IPS-NIHi11 (cell line): ENCODE data around the gene ENOX1.

Source experiments
- DNase-seq: peaks from one replicate; pipeline ENCODE4 v3.0.0; 2012; ENCODE audit warnings: mixed read lengths, low spot score

Gene ENOX1

GRCh38 chr13:43608400-43609137 lies 178.2 kb downstream of the ENOX1 start:
- no peak for DNase-seq

DNA sequence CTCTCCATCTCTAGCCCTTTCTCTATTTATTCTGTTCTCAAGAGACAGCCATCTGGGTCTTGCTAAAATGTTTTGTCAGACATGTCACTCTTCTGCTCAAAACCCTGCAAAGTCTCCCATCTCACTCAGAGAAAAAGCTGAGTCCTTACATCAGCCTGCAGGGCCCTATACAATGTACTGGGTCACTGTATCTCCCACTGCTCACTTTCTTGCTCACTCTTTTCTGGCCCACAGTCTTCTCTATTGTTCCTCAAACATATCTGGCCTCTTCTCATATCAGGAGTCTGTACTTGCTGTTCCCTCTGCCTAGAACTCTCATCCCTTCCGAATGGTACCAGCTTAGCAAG lies 189.2 kb downstream of the ENOX1 start:
- no peak for DNase-seq

- no peak for DNase-seq
Observed at GRCh38 chr13:43596924-43597598, 189.7 kb downstream of the ENOX1 start.

- DNase-seq: no peak
Observed at GRCh38 chr13:43596006-43596405, 190.8 kb downstream of the ENOX1 start.

DNA sequence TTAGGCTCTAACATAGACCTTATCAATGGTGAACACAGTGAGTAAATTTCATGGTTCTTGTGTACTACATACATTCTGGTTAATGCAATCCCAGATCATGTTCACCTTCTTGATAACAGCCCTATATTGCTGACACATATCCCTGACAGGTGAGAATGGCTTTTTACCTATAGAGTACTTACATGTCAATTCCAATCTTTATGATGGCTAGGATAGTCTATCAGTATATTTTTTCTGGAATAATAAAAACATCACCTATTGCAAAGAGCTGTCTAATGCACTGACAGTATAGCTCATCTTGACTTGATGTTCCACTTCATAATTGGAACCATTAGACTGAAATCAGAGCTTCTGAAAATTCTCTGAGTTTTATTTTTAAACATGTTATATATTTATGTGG lies 199.4 kb downstream of the ENOX1 start:
- DNase-seq: no peak

- DNase-seq: no peak
Observed at GRCh38 chr13:43584751-43585150, 202.0 kb downstream of the ENOX1 start.

DNA sequence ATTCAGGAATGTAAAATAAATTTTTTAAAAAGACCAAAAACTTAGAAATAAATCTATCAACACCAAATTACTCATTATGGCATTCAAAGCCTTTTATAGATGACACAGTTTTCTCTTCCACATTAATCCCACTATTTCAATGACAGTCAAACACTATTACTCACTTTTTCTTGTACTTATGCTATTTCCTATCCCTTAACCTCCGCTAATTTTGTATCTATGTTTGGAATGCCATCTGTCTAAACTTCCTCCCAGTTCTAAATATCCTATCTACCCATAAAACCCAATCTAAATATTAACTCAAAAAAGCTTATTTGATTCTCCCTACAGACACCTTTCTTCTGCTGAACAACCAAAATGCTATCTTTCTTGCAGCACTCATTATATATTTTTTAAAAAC lies 203.5 kb downstream of the ENOX1 start:
- DNase-seq: no peak

DNA sequence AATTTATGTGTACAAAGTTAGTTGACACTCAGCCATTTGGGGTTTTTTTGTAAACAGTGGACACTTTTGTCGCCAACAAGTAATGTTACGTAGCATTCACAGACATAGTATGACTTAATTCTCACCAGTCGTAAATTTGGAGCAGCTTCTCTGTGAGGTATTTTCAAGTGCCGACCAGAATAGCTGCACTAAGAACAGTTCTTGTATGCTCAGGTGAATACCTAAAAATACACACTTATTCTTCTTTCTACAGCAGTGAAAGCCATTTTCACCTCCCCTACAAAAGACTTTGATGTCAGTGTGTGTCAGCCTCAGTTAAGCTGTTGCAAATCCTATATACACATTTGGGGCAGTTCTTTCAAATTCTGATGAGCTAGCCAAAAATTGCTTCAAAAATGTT lies 206.5 kb downstream of the ENOX1 start:
- no peak for DNase-seq

GRCh38 chr13:43579321-43579720 lies 207.5 kb downstream of the ENOX1 start:
- no peak for DNase-seq

DNA sequence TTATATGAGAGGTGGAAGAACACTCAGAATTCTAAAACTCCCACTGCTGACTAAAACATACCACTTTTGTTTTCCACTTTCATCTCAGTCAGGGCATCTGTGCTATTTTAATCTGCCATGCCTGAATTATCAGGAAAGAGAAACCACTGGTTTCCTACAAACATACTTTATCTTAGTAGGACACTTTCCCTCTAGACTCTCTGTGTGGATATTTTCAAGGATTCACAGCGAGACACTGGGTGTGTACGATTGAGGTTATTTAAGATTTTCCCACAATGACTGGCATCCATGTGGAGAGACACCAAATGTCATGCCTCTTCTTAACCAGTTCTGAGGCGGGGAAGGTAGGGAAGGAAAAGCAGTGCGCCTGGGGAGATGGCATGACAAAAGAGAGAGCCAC lies 212.2 kb downstream of the ENOX1 start:
- no peak for DNase-seq

DNA sequence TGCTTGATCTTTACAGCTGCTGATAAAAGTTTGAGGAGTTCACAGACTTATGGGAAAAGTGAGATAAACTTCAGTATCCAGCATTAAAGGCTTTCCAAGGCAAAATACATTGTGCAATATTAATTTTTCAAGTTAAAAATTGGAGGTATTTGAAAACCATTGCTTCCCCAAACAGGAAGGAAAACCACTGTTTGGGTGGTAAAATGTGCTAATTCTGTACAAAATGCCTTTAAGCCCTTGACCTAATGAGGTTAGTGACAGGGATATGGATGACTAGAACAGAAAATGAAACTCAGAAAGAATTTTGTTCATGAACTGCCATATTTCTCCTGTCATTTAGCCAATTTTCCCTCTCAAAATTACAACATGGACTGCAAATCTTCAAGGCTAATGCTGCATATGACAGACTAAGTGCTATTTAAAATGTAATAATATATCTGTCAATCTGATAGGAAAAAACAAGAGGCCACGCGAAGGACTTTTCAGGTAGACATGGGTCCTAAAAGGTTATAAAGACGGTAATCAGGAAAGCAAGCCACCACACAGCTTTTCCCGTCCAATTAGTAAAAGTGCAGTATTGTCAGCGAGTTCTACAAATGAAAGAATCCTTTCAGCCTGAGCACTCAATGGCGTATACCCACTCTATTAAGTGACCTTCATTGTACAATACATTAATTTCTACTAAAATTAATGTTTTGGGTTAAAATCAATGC lies 212.8 kb downstream of the ENOX1 start:
- no peak for DNase-seq

- DNase-seq: no peak
Observed at GRCh38 chr13:43573361-43573740, 213.4 kb downstream of the ENOX1 start.

DNA sequence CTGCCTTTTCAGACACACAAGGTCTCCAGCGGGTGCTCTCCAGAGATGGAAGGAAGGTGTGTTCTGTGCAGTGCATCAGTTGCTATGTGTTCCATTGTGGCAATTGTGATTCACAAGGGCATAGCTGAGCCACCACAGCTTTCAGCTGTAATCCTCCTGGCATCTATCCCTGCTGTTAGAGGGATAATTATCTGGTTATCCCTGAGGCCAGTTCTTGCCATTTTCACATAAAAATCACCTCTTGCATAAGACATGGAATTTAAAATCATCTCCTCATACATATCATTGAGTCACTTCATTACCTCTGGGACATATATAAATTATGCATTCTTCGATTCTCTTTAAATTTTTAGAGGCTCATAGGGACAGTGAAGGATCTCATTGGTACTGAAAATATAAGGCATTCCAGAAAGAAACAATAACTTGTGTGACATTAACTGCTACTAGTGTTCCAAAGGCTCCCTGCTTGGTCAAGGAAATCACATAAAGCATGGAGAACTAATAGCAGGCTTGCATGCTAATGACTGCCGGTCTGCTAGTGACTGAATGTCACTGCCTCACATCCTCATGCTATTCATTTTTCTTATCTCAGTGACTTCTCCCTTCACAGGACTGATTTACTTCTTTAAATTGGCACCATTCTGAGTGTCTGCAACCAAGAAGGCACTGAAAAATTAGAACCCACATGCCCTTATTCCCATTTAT lies 214.0 kb downstream of the ENOX1 start:
- DNase-seq: no peak

- no peak for DNase-seq
Observed at GRCh38 chr13:43569658-43570057, 217.1 kb downstream of the ENOX1 start.

GRCh38 chr13:43567608-43568007 lies 219.2 kb downstream of the ENOX1 start:
- DNase-seq: no peak

- no peak for DNase-seq
Observed at GRCh38 chr13:43564952-43565351, 221.8 kb downstream of the ENOX1 start.

DNA sequence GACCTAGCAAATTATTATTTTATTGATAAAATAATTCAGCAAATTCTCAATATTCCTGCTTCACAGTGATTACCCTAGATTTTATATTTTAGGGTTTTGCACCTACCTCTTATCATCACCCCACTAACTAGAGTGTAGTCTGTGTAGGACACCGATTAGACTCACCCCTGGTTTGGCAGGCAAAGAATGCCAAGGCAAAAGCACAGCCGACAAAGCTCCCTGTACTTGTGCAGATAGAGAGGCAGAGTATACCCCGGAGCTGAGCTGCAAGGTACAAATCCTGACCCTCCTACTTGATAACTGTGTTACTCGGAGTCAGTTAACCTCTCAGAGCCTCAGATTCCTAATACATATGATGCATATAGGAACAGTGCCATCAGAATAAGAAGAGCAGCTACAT lies 225.7 kb downstream of the ENOX1 start:
- DNase-seq: no peak

DNA sequence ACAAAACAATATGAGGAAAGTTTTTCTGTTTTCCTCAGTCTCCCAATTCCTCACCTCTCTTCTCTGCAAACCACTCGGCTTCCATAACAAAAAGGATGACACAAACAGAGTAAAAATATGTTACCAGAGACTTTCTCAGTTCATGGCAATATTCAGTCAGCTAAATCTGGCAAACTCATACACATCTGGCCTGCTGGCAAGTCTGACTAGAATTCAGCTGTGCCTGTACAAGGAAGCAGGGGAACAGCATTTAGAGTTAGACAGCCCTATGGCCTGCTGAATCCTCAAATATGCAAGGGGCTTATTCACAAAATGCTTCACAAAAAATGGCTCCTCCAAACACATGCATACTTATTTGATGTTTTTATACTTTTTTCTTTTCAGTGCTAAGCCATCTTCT lies 227.8 kb downstream of the ENOX1 start:
- DNase-seq: no peak

GRCh38 chr13:43558326-43558725 lies 228.4 kb downstream of the ENOX1 start:
- DNase-seq: no peak

- no peak for DNase-seq
Observed at GRCh38 chr13:43555667-43556066, 231.1 kb downstream of the ENOX1 start.

- no peak for DNase-seq
Observed at GRCh38 chr13:43551897-43552456, 234.8 kb downstream of the ENOX1 start.

GRCh38 chr13:43546816-43547215 lies 240.0 kb downstream of the ENOX1 start:
- DNase-seq: no peak
